ENCODE results near the gene NAA25. TPM values are rescaled to one million over a fixed set of nuclear protein-coding genes. Genes with fewer than 3 reads are reported as not detected.

Gene NAA25
- total and polyA plus RNA-seq, 4 donors: 19.6 to 40.5 (median 21.0) TPM

GRCh38 chr12:112025808-112026375 lies 82.7 kb downstream of the NAA25 start:
- Histone ChIP-seq H3K9me3 (ENCODE audit: control insufficient read depth, insufficient read depth, low read length) (no peaks in the 10 kb centered on the region), H3K27ac (ENCODE audit: low read depth, low read length) (no peak overlapping the region), H3K27me3 (ENCODE audit: control insufficient read depth, insufficient read depth, low read length) (no peaks in the 10 kb centered on the region), H3K4me3 (ENCODE audit: low read depth, low read length) (no peak overlapping the region), H3K4me1 (ENCODE audit: control insufficient read depth, insufficient read depth, low read length) (no peaks in the 10 kb centered on the region), H3K36me3 (ENCODE audit: control insufficient read depth, insufficient read depth, low read length) (peaks cover 25% of the 10 kb centered on the region)
- WGBS (ENCODE audit: insufficient coverage): 92% methylated on average over 4 of the region's 4 CpGs
- DNase-seq (ENCODE audit: low read depth in 4 of 6, low spot score in 6 of 6): no peak

GRCh38 chr12:112023759-112024396 lies 84.7 kb downstream of the NAA25 start:
- 92% methylated on average over 2 of the region's 4 CpGs for WGBS (ENCODE audit: insufficient coverage)

DNA sequence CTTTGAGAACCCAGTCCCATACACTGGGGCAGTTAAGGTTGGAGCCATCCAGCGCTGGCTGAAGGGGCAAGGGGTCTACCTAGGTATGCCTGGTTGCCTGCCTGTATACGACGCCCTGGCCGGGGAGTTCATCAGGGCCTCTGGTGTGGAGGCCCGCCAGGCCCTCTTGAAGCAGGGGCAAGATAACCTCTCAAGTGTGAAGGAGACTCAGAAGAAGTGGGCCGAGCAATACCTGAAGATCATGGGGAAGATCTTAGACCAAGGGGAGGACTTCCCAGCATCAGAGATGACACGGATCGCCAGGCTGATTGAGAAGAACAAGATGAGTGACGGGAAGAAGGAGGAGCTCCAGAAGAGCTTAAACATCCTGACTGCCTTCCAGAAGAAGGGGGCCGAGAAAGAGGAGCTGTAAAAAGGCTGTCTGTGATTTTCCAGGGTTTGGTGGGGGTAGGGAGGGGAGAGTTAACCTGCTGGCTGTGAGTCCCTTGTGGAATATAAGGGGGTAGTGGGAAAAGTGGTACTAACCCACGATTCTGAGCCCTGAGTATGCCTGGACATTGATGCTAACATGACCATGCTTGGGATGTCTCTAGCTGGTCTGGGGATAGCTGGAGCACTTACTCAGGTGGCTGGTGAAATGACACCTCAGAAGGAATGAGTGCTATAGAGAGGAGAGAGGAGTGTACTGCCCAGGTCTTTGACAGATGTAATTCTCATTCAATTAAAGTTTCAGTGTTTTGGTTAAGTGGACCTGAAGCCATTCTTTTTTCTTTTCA lies 86.2 kb downstream of the NAA25 start:
- no peaks in the 10 kb centered on the region for H3K9me3 ChIP-seq (ENCODE audit: control insufficient read depth, insufficient read depth, low read length)
- H3K4me1 ChIP-seq (ENCODE audit: control insufficient read depth, insufficient read depth, low read length): no peaks in the 10 kb centered on the region
- no peak overlapping the region for H3K4me3 ChIP-seq (ENCODE audit: low read depth, low read length)
- no peak for DNase-seq (ENCODE audit: low read depth in 4 of 6, low spot score in 6 of 6)
- H3K36me3 ChIP-seq (ENCODE audit: control insufficient read depth, insufficient read depth, low read length): peaks cover 44% of the 10 kb centered on the region
- H3K27ac ChIP-seq (ENCODE audit: low read depth, low read length): no peak overlapping the region
- no peaks in the 10 kb centered on the region for H3K27me3 ChIP-seq (ENCODE audit: control insufficient read depth, insufficient read depth, low read length)
- WGBS (ENCODE audit: insufficient coverage): 93% methylated on average over 11 of the region's 11 CpGs

More at GRCh38 chr12:112023759-112024396, 84.7 kb downstream of the NAA25 start:
- peaks cover 39% of the 10 kb centered on the region for H3K36me3 ChIP-seq (ENCODE audit: control insufficient read depth, insufficient read depth, low read length)
- no peak overlapping the region for H3K27ac ChIP-seq (ENCODE audit: low read depth, low read length)
- no peaks in the 10 kb centered on the region for H3K9me3 ChIP-seq (ENCODE audit: control insufficient read depth, insufficient read depth, low read length)
- H3K27me3 ChIP-seq (ENCODE audit: control insufficient read depth, insufficient read depth, low read length): no peaks in the 10 kb centered on the region
- DNase-seq (ENCODE audit: low read depth in 4 of 6, low spot score in 6 of 6): no peak
- no peak overlapping the region for H3K4me3 ChIP-seq (ENCODE audit: low read depth, low read length)
- no peaks in the 10 kb centered on the region for H3K4me1 ChIP-seq (ENCODE audit: control insufficient read depth, insufficient read depth, low read length)

DNA sequence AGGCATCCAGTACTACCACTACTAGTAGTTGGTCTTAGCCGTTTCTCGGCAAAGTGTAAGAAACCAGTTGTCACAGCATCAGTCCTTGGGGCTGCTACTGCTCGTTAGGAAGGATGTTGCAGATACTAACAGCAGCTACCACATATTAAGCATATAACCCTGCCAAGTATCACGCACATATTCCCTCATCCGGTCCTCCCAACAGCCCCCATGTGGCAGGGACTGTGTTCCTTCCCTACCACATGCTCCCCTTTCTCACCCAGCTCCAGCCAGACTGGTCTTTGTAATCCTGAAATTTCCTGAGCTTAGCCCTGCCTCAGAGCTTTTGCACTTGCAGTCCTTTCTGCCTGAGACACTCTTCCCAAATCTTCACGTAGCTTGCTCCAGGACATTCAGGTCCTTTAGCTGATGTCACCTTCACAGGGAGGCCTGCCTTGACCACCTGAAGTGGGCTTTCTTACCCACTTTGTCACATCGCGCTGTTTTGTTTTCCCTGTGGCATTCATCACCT lies 87.6 kb downstream of the NAA25 start:
- Histone ChIP-seq H3K4me1 (ENCODE audit: control insufficient read depth, insufficient read depth, low read length) (no peaks in the 10 kb centered on the region), H3K27me3 (ENCODE audit: control insufficient read depth, insufficient read depth, low read length) (no peaks in the 10 kb centered on the region), H3K4me3 (ENCODE audit: low read depth, low read length) (no peak overlapping the region), H3K36me3 (ENCODE audit: control insufficient read depth, insufficient read depth, low read length) (peaks cover 44% of the 10 kb centered on the region), H3K27ac (ENCODE audit: low read depth, low read length) (no peak overlapping the region), H3K9me3 (ENCODE audit: control insufficient read depth, insufficient read depth, low read length) (no peaks in the 10 kb centered on the region)
- DNase-seq (ENCODE audit: low read depth in 4 of 6, low spot score in 6 of 6): no peak
- WGBS (ENCODE audit: insufficient coverage): 92% methylated on average over 6 of the region's 8 CpGs

DNA sequence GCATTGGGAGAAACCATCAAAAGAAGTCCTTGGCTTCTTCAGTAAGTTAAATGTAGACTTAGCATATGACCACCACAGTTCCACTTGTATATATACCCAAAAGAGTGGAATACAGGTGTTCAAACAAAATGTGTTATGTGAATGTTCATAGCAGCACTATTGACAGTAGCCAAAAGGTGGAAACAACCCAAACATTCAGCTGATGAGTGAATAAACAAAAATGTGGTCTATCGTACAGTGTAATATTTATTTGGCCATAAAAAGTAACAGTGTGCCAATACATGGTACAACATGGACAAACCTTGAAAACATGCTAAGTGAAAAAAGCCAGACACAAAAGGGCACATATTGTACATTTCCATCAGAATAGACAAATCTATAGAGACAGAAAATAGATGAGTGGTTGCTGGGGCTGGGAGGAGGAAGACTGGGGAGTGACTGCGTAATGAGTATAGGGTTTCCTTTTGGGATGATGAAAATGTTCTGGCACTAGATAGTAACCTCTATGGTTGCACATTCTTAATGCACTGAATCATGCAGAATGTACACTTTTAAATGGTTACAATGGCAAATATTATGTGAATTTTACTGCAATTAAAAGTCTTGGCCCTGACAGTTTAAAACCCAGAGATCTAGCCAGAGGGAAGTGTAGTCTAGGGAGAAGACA lies 89.9 kb downstream of the NAA25 start:
- no peak for DNase-seq (ENCODE audit: low read depth in 4 of 6, low spot score in 6 of 6)
- Histone ChIP-seq H3K27ac (ENCODE audit: low read depth, low read length) (no peak overlapping the region), H3K27me3 (ENCODE audit: control insufficient read depth, insufficient read depth, low read length) (no peaks in the 10 kb centered on the region), H3K4me1 (ENCODE audit: control insufficient read depth, insufficient read depth, low read length) (peaks cover 10% of the 10 kb centered on the region), H3K9me3 (ENCODE audit: control insufficient read depth, insufficient read depth, low read length) (no peaks in the 10 kb centered on the region), H3K36me3 (ENCODE audit: control insufficient read depth, insufficient read depth, low read length) (peaks cover 40% of the 10 kb centered on the region), H3K4me3 (ENCODE audit: low read depth, low read length) (no peak overlapping the region)
- WGBS (ENCODE audit: insufficient coverage): no CpG with 5 or more reads among the region's 2 CpGs

DNA sequence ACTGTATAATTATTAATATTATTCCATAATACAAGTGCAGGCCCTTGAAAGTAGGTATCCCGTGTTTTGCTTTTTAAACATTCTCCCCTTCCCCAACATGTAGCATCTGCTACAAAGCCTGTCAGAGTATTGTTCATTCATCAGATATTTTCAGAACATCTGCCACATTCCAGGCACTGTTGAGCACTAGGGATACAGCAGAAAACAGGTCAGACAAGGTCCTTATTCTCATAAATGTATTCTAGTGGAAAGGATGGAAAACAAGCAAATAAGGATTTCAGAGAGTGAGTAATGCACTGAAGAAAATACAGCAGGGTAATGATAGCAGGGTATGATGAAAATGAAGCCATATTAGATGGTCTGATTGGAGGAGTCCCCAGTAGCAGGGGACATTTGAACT lies 91.5 kb downstream of the NAA25 start:
- no peaks in the 10 kb centered on the region for H3K27me3 ChIP-seq (ENCODE audit: control insufficient read depth, insufficient read depth, low read length)
- H3K36me3 ChIP-seq (ENCODE audit: control insufficient read depth, insufficient read depth, low read length): peaks cover 34% of the 10 kb centered on the region
- DNase-seq (ENCODE audit: low read depth in 4 of 6, low spot score in 6 of 6): no peak
- H3K4me3 ChIP-seq (ENCODE audit: low read depth, low read length): no peak overlapping the region
- no peak overlapping the region for H3K27ac ChIP-seq (ENCODE audit: low read depth, low read length)
- H3K9me3 ChIP-seq (ENCODE audit: control insufficient read depth, insufficient read depth, low read length): no peaks in the 10 kb centered on the region
- WGBS (ENCODE audit: insufficient coverage): no CpG with 5 or more reads among the region's 1 CpG
- peaks cover 18% of the 10 kb centered on the region for H3K4me1 ChIP-seq (ENCODE audit: control insufficient read depth, insufficient read depth, low read length)

- 96% methylated on average over 4 of the region's 6 CpGs for WGBS (ENCODE audit: insufficient coverage)
- Histone ChIP-seq H3K27ac (ENCODE audit: low read depth, low read length) (no peak overlapping the region), H3K36me3 (ENCODE audit: control insufficient read depth, insufficient read depth, low read length) (peaks cover 27% of the 10 kb centered on the region), H3K4me3 (ENCODE audit: low read depth, low read length) (no peak overlapping the region), H3K27me3 (ENCODE audit: control insufficient read depth, insufficient read depth, low read length) (no peaks in the 10 kb centered on the region), H3K4me1 (ENCODE audit: control insufficient read depth, insufficient read depth, low read length) (peaks cover 26% of the 10 kb centered on the region), H3K9me3 (ENCODE audit: control insufficient read depth, insufficient read depth, low read length) (no peaks in the 10 kb centered on the region)
- DNase-seq (ENCODE audit: low read depth in 4 of 6, low spot score in 6 of 6): no peak
Measured at GRCh38 chr12:112015938-112016337, 92.6 kb downstream of the NAA25 start.

DNA sequence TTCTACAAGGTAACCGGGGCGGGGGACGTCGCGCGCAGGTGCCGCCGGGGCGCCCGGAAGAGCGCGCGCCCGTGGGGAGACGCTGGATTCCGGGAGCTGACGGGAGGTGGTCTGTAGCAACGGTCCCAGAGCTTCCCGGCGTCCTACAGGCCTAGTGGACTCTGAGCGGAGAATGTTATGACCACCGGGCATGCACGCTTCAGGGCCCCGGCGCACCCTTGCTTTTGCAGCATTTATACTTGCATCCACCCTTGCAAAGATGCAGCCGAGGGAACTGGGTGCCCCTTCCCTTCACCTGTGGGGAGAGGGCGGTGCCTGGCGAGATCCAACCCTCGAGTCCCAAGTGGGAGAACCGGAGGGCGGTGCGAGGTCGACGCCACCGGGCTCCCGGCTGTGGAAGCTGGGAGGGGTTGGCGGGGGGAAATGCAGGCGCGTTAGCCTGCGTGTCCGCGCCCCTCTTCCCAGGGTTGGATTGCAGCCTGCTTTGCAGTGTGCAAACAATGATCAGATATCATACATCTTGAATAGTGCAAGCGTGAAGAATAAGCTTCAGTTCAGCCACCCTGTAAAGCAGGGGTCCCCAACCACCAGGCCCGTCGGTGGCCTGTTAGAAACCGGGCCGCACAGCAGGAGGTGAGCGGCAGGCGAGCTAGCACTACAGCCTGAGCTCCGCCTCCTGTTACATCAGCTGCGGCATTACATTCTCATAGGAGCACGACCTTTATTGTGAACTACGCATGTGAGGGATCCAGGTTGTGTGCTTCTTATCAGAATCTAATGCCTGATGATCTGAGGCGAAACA lies 94.8 kb downstream of the NAA25 start:
- 1% methylated on average over 53 of the region's 54 CpGs for WGBS (ENCODE audit: insufficient coverage)

More for the DNA sequence above, 94.8 kb downstream of the NAA25 start:
- Histone ChIP-seq H3K36me3 (ENCODE audit: control insufficient read depth, insufficient read depth, low read length) (peaks cover 15% of the 10 kb centered on the region), H3K9me3 (ENCODE audit: control insufficient read depth, insufficient read depth, low read length) (no peaks in the 10 kb centered on the region), H3K27me3 (ENCODE audit: control insufficient read depth, insufficient read depth, low read length) (no peaks in the 10 kb centered on the region), H3K4me1 (ENCODE audit: control insufficient read depth, insufficient read depth, low read length) (peaks cover 30% of the 10 kb centered on the region), H3K27ac (ENCODE audit: low read depth, low read length) (peak overlapping the region; percentile 92), H3K4me3 (ENCODE audit: low read depth, low read length) (peak overlapping the region; percentile 97)
- DNase-seq (ENCODE audit: low read depth in 4 of 6, low spot score in 6 of 6): peak; percentile 20 to 90 (median 44)

Data from spinal cord (tissue), 10 donors.